Fibroblast of lung (primary cell): ENCODE results near the gene RSPH1. TPM values are rescaled to one million over a fixed set of nuclear protein-coding genes. Genes with fewer than 3 reads are reported as not detected.

Experiments
- DNase-seq, 2 donors: peaks; one replicate each; pipeline versions ENCODE4 v3.0.0 to v3.0.0-alpha.2; 2010; ENCODE audit warnings: low read depth in 2 of 2
- H2AFZ ChIP-seq: 2 replicates; pipeline ENCODE4 v1.5.1; 2012; ENCODE audit warnings: low read length, control low read depth, inconsistent platforms
- H3K27ac ChIP-seq: 2 replicates; pipeline ENCODE4 v1.5.1; 2011; ENCODE audit warnings: low read length, control low read depth; ENCODE audit not compliant: insufficient read depth
- H3K27me3 ChIP-seq: 2 replicates; pipeline ENCODE4 v1.5.1; 2011; ENCODE audit warnings: mild to moderate bottlenecking, low read length; ENCODE audit not compliant: control insufficient read depth, insufficient read depth
- H3K36me3 ChIP-seq: 2 replicates; pipeline ENCODE4 v1.5.1; 2011; ENCODE audit warnings: low read length; ENCODE audit not compliant: control insufficient read depth, insufficient read depth
- H3K4me1 ChIP-seq: 2 replicates; pipeline ENCODE4 v1.5.1; 2011; ENCODE audit warnings: low read length; ENCODE audit not compliant: control insufficient read depth, insufficient read depth; ENCODE audit errors: extremely low read depth
- H3K4me2 ChIP-seq: 2 replicates; pipeline ENCODE4 v1.5.1; 2011; ENCODE audit warnings: low read length, control low read depth; ENCODE audit not compliant: insufficient read depth; ENCODE audit errors: extremely low read depth
- H3K4me3 ChIP-seq, 4 experiments: fragments of 200-600 bp in 1 of 4; sonication (generic) in 1 of 4; replicated peaks in 1 of 4; 2 replicates each; pipeline ENCODE4 v1.5.1; 2011 to 2016; ENCODE audit warnings: low read length in 4 of 4, low read depth in 3 of 4, mild to moderate bottlenecking in 3 of 4, control low read depth in 2 of 4, inconsistent platforms in 1 of 4, mixed read lengths in 1 of 4; ENCODE audit not compliant: insufficient read depth in 1 of 4; ENCODE audit errors: control extremely low read depth in 1 of 4
- H3K79me2 ChIP-seq: 2 replicates; pipeline ENCODE4 v1.5.1; 2012; ENCODE audit warnings: mild to moderate bottlenecking, low read length, inconsistent platforms; ENCODE audit not compliant: control insufficient read depth, insufficient read depth
- H3K9ac ChIP-seq: 2 replicates; pipeline ENCODE4 v1.5.1; 2011; ENCODE audit warnings: mild to moderate bottlenecking, low read length, control low read depth; ENCODE audit not compliant: insufficient read depth
- H3K9me3 ChIP-seq: 2 replicates; pipeline ENCODE4 v1.5.1; 2012; ENCODE audit warnings: low read depth, low read length; ENCODE audit not compliant: control insufficient read depth, insufficient read depth
- H4K20me1 ChIP-seq: 2 replicates; pipeline ENCODE4 v1.5.1; 2011; ENCODE audit warnings: low read length; ENCODE audit not compliant: control insufficient read depth, insufficient read depth; ENCODE audit errors: extremely low read depth
- CTCF ChIP-seq, 2 donors: IDR thresholded peaks in 1 of 2; conservative IDR thresholded peaks in 1 of 2; 1 replicate in 1 of 2; 2 replicates in 1 of 2; pipeline ENCODE4 v1.5.1; 2011 to 2012; ENCODE audit warnings: low read length in 2 of 2, control low read depth in 1 of 2, inconsistent platforms in 1 of 2, low read depth in 1 of 2, mild to moderate bottlenecking in 1 of 2
- EZH2 ChIP-seq: IDR thresholded peaks from 2 replicates; pipeline ENCODE4 v1.5.1; 2012; ENCODE audit warnings: low read length, control low read depth, mild to moderate bottlenecking; ENCODE audit errors: missing control alignments
- polyA plus RNA-seq, 2 donors: library from polyadenylated mRNA; depleted of rRNA in 1 of 2; stranded (reverse) in 1 of 2; unstranded in 1 of 2; fragments of >200 nt; gene quantifications; 2 replicates each; pipeline ENCODE4 v1.2.1, GENCODE V29; 2011 to 2012; ENCODE audit warnings: missing spikeins in 1 of 2
- total RNA-seq: library from RNA; depleted of rRNA; stranded (reverse); fragments of >200 nt; gene quantifications from 2 replicates; pipeline ENCODE4 v1.2.1, GENCODE V29; 2014

RSPH1 gene
- total and polyA plus RNA-seq, 2 donors (not counting 1 experiment from before 2014, with no cell fraction given) = not detected

- no peak for DNase-seq
- no peak overlapping the region for H3K27ac ChIP-seq
- no peaks in the 10 kb centered on the region for H3K36me3 ChIP-seq
- TF ChIP-seq CTCF (conservative IDR thresholded peaks at IDR 0.05 in 1 of 2, IDR thresholded peaks at IDR 0.05 in 1 of 2; ENCODE audit: low read depth in 1 of 2, low read length in 2 of 2) (no peak), EZH2 (no peak)
- no peak overlapping the region for H3K4me3 ChIP-seq
- H3K9me3 ChIP-seq = no peaks in the 10 kb centered on the region
- H3K27me3 ChIP-seq = no peaks in the 10 kb centered on the region
- H3K4me2 ChIP-seq = no peak overlapping the region
- H2AFZ ChIP-seq = no peak overlapping the region
- H3K4me1 ChIP-seq = no peaks in the 10 kb centered on the region
- H3K9ac ChIP-seq = no peak overlapping the region
- no peaks in the 10 kb centered on the region for H3K79me2 ChIP-seq
- no peaks in the 10 kb centered on the region for H4K20me1 ChIP-seq
These were observed 44.4 kb upstream of the RSPH1 start for GRCh38 chr21:42540396-42540795.

GRCh38 chr21:42539931-42540343 lies 43.9 kb upstream of the RSPH1 start:
- no peak for DNase-seq
- no peaks in the 10 kb centered on the region for H3K27me3 ChIP-seq
- no peak overlapping the region for H3K4me2 ChIP-seq
- no peaks in the 10 kb centered on the region for H3K36me3 ChIP-seq
- no peaks in the 10 kb centered on the region for H4K20me1 ChIP-seq
- H3K9ac ChIP-seq = no peak overlapping the region
- no peak overlapping the region for H3K27ac ChIP-seq
- H3K79me2 ChIP-seq = no peaks in the 10 kb centered on the region
- H2AFZ ChIP-seq = no peak overlapping the region
- no peaks in the 10 kb centered on the region for H3K4me1 ChIP-seq
- no peak overlapping the region for H3K4me3 ChIP-seq
- no peaks in the 10 kb centered on the region for H3K9me3 ChIP-seq
- TF ChIP-seq EZH2 = no peak
- TF ChIP-seq CTCF (conservative IDR thresholded peaks at IDR 0.05 in 1 of 2, IDR thresholded peaks at IDR 0.05 in 1 of 2; ENCODE audit: low read depth in 1 of 2, low read length in 2 of 2) = no peak

GRCh38 chr21:42539342-42539741 lies 43.3 kb upstream of the RSPH1 start:
- Histone ChIP-seq H3K9me3 (no peaks in the 10 kb centered on the region), H3K36me3 (no peaks in the 10 kb centered on the region), H3K9ac (no peak overlapping the region), H4K20me1 (no peaks in the 10 kb centered on the region), H3K27me3 (no peaks in the 10 kb centered on the region), H3K4me1 (no peaks in the 10 kb centered on the region), H3K27ac (no peak overlapping the region), H3K4me2 (no peak overlapping the region), H3K4me3 (no peak overlapping the region), H3K79me2 (no peaks in the 10 kb centered on the region), H2AFZ (no peak overlapping the region)
- TF ChIP-seq CTCF (conservative IDR thresholded peaks at IDR 0.05 in 1 of 2, IDR thresholded peaks at IDR 0.05 in 1 of 2; ENCODE audit: low read depth in 1 of 2, low read length in 2 of 2) = no peak
- no peak for TF ChIP-seq EZH2
- no peak for DNase-seq
